SK-N-DZ (cell line): ENCODE data around the gene TEX30.

Experiments
- DNase-seq: peaks from one replicate; pipeline ENCODE4 v3.0.0-alpha.2; 2015; ENCODE audit warnings: low spot score

The TEX30 gene

GRCh38 chr13:102779436-102780159 is 6.0 kb upstream of the TEX30 start:
- DNase-seq: no peak

- DNase-seq: no peak
These were observed 4.2 kb upstream of the TEX30 start for GRCh38 chr13:102777736-102778135.

DNA sequence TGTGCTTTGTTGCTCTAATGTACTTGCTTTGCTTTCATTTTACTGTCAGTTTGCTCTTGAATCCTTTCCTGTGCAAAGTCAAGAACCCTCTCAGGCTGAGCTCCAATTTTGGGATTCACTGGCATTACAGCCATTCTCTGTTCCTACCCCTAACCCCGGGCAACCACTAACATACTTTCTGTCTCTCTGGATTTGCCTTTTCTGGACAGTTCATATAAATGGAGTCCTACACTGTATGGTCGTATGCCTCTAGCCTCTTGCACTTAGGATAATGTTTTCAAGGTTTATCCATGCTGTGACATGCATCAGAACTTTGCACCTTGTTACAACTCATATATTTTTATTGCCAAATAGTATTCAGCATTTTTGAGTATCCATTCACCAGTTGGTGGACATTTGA is 2.7 kb upstream of the TEX30 start:
- no peak for DNase-seq

GRCh38 chr13:102774591-102775520 is 1.3 kb upstream of the TEX30 start:
- no peak for DNase-seq

DNA sequence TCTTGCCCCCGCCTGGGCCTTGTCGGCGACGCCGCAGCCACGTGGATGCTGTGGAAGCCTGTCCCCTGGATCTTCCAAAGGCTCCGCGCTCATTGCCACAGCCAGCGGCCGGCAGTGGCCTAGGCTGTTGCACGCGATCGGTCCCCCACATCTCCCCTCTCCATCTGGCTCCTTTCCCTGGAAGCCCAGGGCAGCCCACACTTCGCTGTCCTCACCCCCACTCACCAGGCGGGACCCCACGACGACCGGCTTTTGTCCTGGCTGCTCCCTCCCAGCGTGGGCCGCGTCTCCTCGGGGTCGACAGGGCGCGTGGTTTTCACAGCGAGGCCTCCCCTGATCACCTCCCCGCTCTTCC is 605 bp upstream of the TEX30 start:
- no peak for DNase-seq

GRCh38 chr13:102772042-102772425 is 1.6 kb downstream of the TEX30 start:
- no peak for DNase-seq

DNA sequence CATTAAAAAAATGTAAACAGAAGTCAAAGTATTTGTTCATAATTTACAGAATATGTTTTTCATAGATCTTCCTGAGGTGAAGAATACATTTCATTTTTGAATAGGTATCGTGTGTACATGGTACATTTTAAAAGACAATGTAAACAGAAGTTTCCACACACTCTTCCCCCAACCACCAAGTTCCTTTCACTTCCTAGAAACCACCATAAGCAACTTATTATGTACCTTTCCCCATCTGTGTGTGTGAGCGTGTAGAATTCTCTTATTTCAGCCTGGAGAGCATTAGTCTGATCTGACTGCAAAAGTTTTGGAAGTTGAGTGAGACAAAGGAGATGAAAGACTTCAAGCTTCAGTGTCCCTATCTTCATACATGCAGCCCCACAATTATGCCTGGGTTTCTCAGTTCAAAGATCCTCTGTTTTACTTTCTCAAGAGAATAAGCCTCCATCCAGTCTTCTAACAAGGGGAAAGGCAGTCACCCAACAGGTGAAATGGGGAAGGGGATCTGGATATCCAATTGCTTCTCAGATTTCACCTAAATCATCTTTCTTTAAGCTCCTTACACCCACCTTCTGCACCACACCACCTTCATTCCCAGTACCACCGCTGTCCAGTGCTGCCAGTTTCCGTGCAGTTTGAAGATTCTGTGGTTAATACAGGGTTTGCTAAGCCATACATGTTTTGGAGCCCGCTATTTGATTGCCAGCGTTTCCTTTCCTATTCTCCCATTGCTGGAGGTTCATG is 2.1 kb downstream of the TEX30 start:
- no peak for DNase-seq

- no peak for DNase-seq
These were observed 3.2 kb downstream of the TEX30 start for GRCh38 chr13:102770435-102770834.

- no peak for DNase-seq
These were observed 3.9 kb downstream of the TEX30 start for GRCh38 chr13:102769679-102770078.

DNA sequence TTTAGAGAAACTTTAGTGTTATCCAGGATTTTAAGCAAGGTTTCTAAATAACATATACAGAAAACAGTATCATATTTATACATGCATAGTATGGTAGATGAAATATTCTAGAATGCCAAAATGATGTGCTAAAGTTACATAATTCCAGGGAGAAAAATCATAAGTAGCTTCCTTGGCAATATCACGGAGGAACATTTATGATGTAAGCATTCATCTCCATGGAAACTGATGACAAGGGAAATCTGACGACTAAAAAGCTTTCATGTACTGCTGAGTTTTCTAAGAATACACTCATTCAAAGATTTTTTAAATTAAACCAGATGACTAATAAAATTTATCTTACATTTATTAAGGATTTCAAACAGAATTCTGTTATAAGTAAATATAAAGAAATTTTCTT is 4.7 kb downstream of the TEX30 start:
- DNase-seq: no peak

GRCh38 chr13:102763741-102764140 is 9.8 kb downstream of the TEX30 start:
- no peak for DNase-seq

DNA sequence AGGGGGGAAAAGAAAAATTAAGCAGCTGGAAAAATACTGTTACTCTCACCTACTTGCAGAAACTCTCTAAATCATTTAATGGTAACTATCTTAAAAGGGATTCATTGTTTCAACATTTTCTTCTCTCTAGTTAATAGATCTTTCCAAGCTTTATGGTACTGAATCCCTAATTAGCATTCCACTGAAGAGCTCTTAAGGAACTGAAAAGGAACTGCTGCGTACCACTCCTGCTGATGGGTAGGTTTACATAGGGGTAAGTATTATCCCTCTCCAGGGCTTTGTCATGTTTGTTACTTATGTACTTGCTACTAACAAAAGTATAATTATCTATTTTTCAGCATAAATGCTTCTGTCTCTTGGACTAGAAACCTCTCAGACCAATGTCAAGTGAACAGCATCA is 12.5 kb downstream of the TEX30 start:
- no peak for DNase-seq

DNA sequence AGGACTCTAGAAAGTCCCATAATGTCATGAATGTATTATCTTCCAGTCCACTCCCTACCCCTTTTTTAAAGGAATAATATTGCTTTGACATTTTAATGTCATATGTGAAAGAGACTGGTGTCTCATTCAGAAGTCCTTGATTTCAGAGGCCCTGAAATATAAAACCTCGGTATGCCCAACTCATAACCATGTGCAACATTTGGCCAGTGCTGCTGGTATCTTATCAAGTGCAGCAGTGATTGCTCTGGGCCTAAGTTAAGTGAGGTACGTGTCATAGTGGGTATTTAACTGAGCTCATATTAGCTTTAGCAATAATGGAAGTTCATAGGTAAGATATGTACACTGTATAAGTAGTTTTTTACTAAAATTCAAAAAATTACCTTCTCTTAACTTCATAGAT is 14.7 kb downstream of the TEX30 start:
- no peak for DNase-seq

DNA sequence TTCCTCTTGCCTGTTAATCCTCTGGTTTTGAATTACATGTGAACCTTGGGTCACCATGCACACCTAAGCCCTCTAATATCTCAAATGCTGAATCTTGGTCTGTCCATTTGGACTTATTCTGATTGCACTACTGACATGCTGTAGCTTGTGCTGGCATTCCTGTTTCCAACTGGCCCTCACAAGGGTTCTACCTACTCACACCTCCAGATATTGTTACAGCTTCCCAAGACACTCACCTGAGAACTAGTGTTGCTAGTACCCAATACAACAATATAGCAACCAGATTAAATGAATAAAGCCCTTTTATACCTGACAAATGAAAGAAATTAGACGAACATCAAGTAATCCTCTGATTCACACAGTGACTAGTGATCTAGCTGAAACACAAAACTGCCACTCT is 16.6 kb downstream of the TEX30 start:
- DNase-seq: no peak

- no peak for DNase-seq
These were observed 21.7 kb downstream of the TEX30 start for GRCh38 chr13:102751886-102752285.

DNA sequence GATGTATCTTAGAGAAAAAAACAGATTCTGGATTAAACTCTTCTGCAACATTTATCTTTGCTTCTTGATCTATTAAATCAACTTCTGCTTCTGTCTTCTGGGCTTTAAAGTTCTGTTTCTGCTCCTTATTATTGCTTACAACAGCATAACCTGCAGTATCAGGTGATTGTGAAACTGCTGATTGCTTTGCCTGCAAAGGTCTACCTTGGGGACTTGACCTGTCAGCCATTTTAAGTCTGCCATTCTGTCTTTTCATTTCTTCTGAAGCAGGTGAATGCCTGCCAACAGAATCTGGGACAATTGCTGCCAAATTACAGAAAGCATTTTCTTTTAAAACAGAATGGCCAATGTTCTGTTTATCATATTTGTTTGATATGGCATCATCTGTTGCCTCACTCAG is 31.1 kb downstream of the TEX30 start:
- no peak for DNase-seq

- DNase-seq: no peak
These were observed 31.5 kb downstream of the TEX30 start for GRCh38 chr13:102742101-102742500.

DNA sequence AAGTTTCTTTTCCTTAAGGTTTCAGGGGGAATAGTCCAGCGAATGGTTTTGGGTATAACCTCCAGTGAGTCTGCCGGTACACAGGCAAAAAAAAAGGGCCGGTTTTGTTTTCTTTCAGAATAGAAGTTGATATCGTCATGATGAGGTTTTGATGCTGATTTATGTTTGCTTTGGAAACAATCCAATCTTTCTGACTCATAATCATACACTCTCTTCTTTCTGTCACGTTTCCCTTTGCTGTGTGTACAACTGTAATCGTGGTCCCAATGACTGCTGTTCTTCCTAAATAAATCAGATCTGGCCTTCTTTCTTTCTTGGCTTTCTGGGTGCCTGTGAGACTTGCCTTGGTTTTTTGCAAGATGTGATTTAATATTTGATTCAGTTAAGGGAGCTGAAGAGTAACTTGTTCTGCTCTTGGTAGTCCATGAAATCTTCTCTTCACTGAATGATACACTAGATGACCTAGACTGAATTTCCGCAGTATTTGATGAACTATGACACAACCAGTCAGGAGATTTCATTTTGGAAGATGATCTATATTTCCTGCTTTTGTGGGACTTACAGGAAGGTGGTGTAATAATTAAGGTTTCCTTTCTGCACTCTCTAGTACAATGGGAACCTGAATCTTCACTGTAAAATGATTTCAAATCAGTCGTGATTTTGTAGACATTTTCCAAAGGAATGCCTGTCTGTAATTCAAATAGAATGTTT is 43.9 kb downstream of the TEX30 start:
- DNase-seq: no peak

- no peak for DNase-seq
These were observed 47.2 kb downstream of the TEX30 start for GRCh38 chr13:102726430-102726829.

GRCh38 chr13:102724923-102725322 is 48.7 kb downstream of the TEX30 start:
- DNase-seq: peak; percentile 56

- no peak for DNase-seq
These were observed 51.8 kb downstream of the TEX30 start for GRCh38 chr13:102721800-102722231.

- DNase-seq: no peak
These were observed 54.8 kb downstream of the TEX30 start for GRCh38 chr13:102718746-102719145.
